DND-41 (cell line): ENCODE results near the gene PCARE.

Source experiments
- EZH2 ChIP-seq: IDR thresholded peaks from 3 replicates; pipeline ENCODE4 v1.6.1; 2012; ENCODE audit warnings: borderline replicate concordance, low read depth, mild to moderate bottlenecking, moderate library complexity, low read length, inconsistent platforms; ENCODE audit not compliant: severe bottlenecking
- TF ChIP-seq, protein P1 (sequence below): IDR thresholded peaks from 2 replicates; pipeline ENCODE4 v1.5.1; 2012; ENCODE audit warnings: borderline replicate concordance, low read length, moderate library complexity, mild to moderate bottlenecking; ENCODE audit not compliant: poor library complexity, severe bottlenecking; ENCODE audit errors: extremely low read depth

DNA sequence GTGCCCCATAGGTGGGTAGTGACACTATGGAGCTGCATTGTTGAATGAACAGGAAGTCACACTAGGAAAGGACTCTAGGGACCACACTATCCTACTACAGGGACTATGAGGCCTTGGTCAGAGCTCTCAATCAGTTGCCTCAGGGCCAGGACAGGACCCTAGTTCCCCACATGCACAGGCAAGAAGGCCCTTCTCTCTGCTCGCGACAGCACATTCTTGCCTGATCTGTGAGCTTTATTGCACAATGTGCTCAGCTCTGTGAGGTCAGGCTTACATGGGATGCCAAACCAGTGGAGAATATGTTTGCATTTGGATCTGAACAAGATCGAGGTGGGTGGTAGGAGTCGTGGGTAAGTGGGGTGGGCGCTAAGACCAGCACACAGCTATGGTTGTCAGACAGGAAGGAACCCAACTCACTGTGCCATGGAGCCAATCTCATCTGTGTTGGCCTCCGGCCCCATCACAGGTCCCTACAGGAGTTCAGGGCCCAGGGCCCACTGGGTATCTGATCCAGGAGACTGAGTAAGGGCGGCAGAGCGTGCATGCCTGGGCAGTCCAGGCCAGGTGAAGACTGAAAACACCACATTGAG, 8.0 kb downstream of the PCARE start:
- TF ChIP-seq, protein P1, sequence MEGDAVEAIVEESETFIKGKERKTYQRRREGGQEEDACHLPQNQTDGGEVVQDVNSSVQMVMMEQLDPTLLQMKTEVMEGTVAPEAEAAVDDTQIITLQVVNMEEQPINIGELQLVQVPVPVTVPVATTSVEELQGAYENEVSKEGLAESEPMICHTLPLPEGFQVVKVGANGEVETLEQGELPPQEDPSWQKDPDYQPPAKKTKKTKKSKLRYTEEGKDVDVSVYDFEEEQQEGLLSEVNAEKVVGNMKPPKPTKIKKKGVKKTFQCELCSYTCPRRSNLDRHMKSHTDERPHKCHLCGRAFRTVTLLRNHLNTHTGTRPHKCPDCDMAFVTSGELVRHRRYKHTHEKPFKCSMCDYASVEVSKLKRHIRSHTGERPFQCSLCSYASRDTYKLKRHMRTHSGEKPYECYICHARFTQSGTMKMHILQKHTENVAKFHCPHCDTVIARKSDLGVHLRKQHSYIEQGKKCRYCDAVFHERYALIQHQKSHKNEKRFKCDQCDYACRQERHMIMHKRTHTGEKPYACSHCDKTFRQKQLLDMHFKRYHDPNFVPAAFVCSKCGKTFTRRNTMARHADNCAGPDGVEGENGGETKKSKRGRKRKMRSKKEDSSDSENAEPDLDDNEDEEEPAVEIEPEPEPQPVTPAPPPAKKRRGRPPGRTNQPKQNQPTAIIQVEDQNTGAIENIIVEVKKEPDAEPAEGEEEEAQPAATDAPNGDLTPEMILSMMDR: no peak
- TF ChIP-seq EZH2: no peak
